GM12873 (cell line): ENCODE data around the gene PSAP.

Experiments
- CTCF ChIP-seq: IDR thresholded peaks from 2 replicates; pipeline ENCODE4 v1.5.1; 2012; ENCODE audit warnings: low read depth, mild to moderate bottlenecking, moderate library complexity, low read length, control low read depth; ENCODE audit not compliant: insufficient read depth; ENCODE audit errors: missing control alignments

The PSAP gene

GRCh38 chr10:71880425-71881306 is 29.6 kb upstream of the PSAP start:
- no peak for TF ChIP-seq CTCF

DNA sequence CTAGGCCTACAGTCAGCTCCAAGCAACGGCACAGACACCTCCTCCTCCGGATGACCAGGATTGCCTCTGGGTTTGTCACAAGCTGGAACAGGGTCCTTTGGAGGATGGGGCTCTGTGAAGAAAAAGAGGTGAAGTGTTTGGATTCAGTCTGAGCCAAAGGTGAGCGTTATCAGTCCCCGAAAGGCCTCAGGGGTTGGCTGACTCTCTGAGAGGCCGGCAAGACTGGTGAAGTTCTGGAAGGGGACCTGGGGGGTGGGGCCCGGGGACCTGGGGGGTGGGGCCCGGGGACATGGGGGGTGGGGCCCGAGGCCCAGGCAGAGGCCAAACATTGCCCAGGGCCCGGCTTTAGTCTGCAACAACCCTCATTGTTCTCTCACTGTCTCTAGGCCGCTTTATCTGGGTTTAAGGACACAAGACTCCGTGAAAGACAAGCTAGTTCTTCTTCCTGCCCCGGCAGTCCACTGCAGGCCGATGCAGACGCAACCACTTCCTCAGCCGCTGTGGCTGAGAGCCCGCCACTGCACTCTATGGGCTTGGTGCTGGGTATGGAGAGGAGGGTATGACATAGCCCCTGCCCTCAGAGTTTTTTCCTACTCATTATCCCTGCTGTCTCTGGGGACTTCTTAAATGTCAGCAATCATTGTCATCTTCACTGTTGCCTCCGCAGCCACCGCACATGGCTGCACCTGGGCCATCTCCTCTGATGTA is 27.4 kb upstream of the PSAP start:
- no peak for TF ChIP-seq CTCF

GRCh38 chr10:71877821-71878220 is 26.8 kb upstream of the PSAP start:
- TF ChIP-seq CTCF = no peak

- no peak for TF ChIP-seq CTCF
Observed at GRCh38 chr10:71873582-71874211, 22.6 kb upstream of the PSAP start.

DNA sequence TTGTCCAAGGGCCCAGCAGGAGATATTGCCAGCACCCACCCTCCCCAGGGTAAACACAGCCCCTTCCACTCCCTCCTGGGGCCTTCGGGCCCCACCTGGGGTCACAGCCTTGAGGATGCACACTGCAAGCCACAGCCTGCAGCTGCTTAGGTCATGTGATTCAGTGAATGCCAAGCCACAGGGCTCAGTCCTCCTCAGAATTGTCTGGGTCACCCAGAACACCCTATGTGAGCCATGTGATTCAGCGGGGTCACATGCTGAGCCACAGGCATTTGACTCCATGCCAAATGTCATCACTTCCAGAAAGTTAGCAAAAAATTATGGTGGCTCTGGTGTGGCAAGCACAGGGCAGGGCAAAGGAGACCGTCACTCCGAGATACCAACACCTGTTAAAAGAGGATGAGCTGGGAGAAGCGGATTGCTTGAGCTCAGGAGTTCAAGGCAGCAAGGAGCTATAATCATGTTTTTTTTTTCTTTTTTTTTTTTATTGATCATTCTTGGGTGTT is 17.2 kb upstream of the PSAP start:
- no peak for TF ChIP-seq CTCF

DNA sequence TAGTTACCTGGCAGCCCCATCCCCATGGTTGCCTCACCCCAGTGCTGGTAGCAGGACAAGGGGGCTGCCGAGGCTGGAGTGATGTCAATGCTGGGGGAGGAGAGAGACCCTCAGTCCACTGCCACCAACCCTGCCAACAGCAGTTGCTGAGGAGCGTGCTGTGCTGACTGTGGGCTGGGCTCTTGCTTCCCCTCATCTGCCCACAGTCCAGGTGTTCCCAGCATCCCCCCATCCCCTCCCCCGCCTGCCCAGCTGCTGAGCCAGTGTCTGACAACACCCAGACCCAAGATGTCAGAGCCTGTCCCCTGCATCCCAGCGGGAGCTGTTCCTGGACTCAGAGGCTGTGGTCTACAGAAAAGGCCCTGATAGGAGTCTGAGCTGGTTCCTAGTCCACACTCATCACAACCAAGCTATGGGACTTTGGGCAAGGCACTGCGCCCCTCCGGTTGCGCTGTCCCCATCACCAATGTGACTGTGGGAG is 14.6 kb upstream of the PSAP start:
- TF ChIP-seq CTCF = no peak
